ENCODE data around the gene SENP6. TPM values are rescaled to one million over a fixed set of nuclear protein-coding genes. Genes with fewer than 3 reads are reported as not detected.

The SENP6 gene
- total and polyA plus RNA-seq, 2 experiments from 2014 or later: 43.1 to 50.8 TPM

DNA sequence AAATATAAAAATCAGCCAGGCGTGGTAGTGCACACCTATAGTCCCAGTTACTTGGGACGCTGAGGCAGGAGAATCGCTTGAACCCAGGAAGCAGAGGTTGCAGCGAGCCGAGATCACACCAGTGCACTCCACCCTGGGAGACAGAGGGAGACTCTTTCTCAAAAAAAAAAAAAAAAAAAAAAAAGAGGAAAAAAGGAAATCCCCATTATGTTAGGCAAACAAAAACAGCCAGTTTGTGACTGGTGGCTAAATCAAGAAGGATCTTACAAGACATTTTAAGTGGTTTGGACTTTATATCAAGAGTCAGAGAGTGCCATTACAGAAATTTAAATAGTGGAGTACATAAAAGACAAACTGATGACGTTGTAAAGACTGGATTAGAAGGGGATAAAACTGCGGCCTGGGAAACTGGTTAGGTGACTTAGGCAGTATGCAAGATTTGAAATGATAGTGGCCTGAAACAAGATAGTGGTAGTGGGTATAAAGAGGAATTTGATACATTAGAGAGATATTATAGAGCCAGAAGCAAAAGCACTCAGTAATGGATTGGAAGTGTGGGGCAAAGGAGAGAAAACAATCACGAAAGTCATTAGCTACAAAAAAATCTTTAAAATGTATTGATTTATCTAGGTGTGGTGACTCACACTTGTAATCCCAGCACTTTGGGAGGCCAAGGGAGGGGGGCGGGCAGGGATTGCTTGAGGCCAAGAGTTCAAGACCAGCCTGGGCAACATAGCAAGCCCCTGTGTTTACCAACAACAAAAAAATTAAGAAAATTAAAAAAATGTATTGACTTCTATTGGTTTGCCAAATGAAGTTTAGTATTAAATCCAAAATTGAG is 145.7 kb downstream of the SENP6 start:
- no peak overlapping the region for H2AFZ ChIP-seq
- peaks cover 6% of the 10 kb centered on the region for H3F3A ChIP-seq (ENCODE audit: insufficient read depth)
- H3K36me3 ChIP-seq (ENCODE audit: low read depth): no peaks in the 10 kb centered on the region
- no peaks in the 10 kb centered on the region for H4K20me1 ChIP-seq (ENCODE audit: insufficient read depth)
- no peak overlapping the region for H3K27ac ChIP-seq
- H3K9ac ChIP-seq: no peak overlapping the region
- TF ChIP-seq EZH2 (IDR thresholded peaks at IDR 0.05; ENCODE audit: insufficient read depth, poor library complexity, severe bottlenecking) (no peak), EZH2phosphoT487 (IDR thresholded peaks at IDR 0.05; ENCODE audit: insufficient read depth, low read depth) (no peak)
- H3K27me3 ChIP-seq (replicated peaks; ENCODE audit: insufficient read depth): no peaks in the 10 kb centered on the region
- no peak overlapping the region for H3K4me3 ChIP-seq
- H3K9me3 ChIP-seq (ENCODE audit: low read depth): no peaks in the 10 kb centered on the region
- H3K4me2 ChIP-seq (ENCODE audit: unreplicated experiment): no peak overlapping the region
- 87 to 98% methylated on average over 8 to 9 of the region's 9 CpGs for WGBS, 2 experiments (ENCODE audit: low coverage in 1 of 2, low lambda C conversion rate in 2 of 2, missing lambda C conversion rate in 2 of 2)
- peaks cover 5% of the 10 kb centered on the region; the same call in 1 of the 2 replicates for H3K4me1 ChIP-seq (ENCODE audit: insufficient read depth)
- in situ Hi-C loops (cut with MboI): no loop called here
- no peaks in the 10 kb centered on the region for H3K9me2 ChIP-seq (ENCODE audit: insufficient read depth)
- H3K79me2 ChIP-seq (ENCODE audit: insufficient read depth): peaks cover 31% of the 10 kb centered on the region
- no peak for DNase-seq

DNA sequence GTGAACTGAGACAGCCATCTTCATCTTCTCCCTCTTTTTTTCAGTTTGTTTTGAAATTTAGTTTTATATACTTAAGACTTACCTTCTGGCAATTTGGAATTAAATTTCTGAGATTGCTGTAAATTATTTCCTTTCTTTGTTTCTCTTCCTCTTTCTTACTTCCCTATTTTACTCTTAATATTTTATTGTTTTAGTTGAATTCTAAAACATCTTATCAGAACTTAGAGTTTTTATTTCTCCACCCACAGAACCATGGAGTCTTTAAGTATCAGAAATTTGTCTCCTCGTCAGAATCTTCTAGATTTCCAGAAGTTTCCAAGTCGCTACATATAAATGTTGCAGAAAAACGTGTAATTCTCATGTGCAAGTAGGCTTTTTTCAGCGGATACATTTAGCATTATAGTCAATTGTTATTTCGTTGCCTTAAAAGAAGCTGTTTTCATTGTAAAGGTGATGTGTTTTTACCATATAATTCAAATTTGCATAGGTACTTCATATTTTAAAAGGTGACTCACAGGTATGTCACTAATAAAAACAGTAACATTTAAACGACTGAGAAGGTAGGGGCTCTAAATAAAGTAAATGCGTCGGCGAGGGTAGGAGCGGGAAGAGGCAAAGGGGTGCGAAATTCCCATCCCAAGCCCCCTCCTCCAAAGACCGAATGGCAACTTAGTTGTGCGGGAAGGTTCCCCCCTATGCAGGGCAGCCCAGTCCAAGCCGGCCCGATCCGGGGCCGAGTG is 146.5 kb downstream of the SENP6 start:
- Histone ChIP-seq H3K4me3 (peak overlapping the region; percentile 96), H3K4me1 (ENCODE audit: insufficient read depth) (peaks cover 13% of the 10 kb centered on the region; the same call in 1 of the 2 replicates), H3F3A (ENCODE audit: insufficient read depth) (peaks cover 12% of the 10 kb centered on the region), H3K36me3 (ENCODE audit: low read depth) (no peaks in the 10 kb centered on the region), H2AFZ (peak overlapping the region; percentile 98), H3K27ac (peak overlapping the region; percentile 88), H3K27me3 (replicated peaks; ENCODE audit: insufficient read depth) (no peaks in the 10 kb centered on the region), H3K79me2 (ENCODE audit: insufficient read depth) (peaks cover 37% of the 10 kb centered on the region), H4K20me1 (ENCODE audit: insufficient read depth) (no peaks in the 10 kb centered on the region), H3K9me3 (ENCODE audit: low read depth) (no peaks in the 10 kb centered on the region), H3K9ac (peak overlapping the region; percentile 98), H3K4me2 (ENCODE audit: unreplicated experiment) (peak overlapping the region; percentile 78), H3K9me2 (ENCODE audit: insufficient read depth) (no peaks in the 10 kb centered on the region)
- 10 to 12% methylated on average over 17 of the region's 17 CpGs for WGBS, 2 experiments (ENCODE audit: low coverage in 1 of 2, low lambda C conversion rate in 2 of 2, missing lambda C conversion rate in 2 of 2)
- no peak for DNase-seq
- in situ Hi-C loops (cut with MboI): no loop called here
- TF ChIP-seq EZH2phosphoT487 (IDR thresholded peaks at IDR 0.05; ENCODE audit: insufficient read depth, low read depth) (no peak), EZH2 (IDR thresholded peaks at IDR 0.05; ENCODE audit: insufficient read depth, poor library complexity, severe bottlenecking) (no peak)

DNA sequence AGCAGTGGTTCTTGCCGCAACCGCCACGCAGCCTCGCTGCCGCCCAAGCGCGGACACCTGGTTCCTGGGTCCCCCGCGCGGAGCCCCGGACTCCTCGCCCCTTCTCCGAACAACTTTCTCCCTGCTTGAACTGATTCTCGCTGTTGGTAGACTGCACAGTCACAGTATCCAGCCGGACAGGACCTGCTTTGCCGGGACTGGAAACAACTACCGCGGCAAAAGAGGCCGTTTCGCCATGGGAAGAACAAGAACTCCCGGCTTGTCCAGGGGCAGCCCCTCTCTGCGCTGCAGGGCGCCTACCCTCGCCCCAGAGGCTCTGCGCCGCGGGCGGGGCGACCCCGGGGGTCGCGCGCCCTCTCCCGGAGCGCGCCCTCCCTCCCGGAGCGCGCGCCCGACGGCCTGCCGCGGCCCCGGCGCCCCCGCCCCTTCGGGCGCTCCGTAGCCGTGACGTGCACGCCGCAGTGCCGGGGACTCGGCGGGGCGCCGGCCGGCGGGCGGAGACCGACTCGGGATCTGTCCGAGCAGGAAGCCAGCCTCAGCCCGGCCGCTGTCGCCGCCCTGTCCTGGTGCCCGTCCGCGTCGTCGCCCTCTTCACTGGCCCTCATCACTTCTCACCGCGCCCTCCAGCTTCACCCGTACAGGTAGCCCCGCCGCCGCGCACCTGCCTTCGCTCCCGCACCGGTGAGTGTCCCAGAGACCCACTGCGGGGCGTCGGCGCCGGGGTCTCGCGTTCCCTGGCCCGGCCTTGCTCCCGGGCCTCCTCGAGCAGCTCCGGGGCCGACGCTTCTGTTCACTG is 147.3 kb downstream of the SENP6 start, which contains the start of gene MYO6:
Gene MYO6 (plus strand): TSS at position 497 of the 796 bp plus-strand sequence. CDS start 68,309 bp downstream, outside the sequence.
- 1% methylated on average over 33 to 64 of the region's 97 CpGs for WGBS, 2 experiments (ENCODE audit: low coverage in 1 of 2, low lambda C conversion rate in 2 of 2, missing lambda C conversion rate in 2 of 2)
- no peaks in the 10 kb centered on the region for H3K9me2 ChIP-seq (ENCODE audit: insufficient read depth)
- peak; percentile 84 for DNase-seq
- H3K36me3 ChIP-seq (ENCODE audit: low read depth): no peaks in the 10 kb centered on the region
- no peaks in the 10 kb centered on the region for H4K20me1 ChIP-seq (ENCODE audit: insufficient read depth)
- in situ Hi-C loops (cut with MboI): no loop called here
- TF ChIP-seq EZH2 (IDR thresholded peaks at IDR 0.05; ENCODE audit: insufficient read depth, poor library complexity, severe bottlenecking) (no peak), EZH2phosphoT487 (IDR thresholded peaks at IDR 0.05; ENCODE audit: insufficient read depth, low read depth) (no peak)
- peaks cover 18% of the 10 kb centered on the region for H3K4me1 ChIP-seq (ENCODE audit: insufficient read depth)
- H3K79me2 ChIP-seq (ENCODE audit: insufficient read depth): peaks cover 37% of the 10 kb centered on the region
- no peaks in the 10 kb centered on the region for H3K9me3 ChIP-seq (ENCODE audit: low read depth)
- peak within 1 kb of the TSS; percentile 98 for H2AFZ ChIP-seq
- no peaks in the 10 kb centered on the region for H3K27me3 ChIP-seq (replicated peaks; ENCODE audit: insufficient read depth)
- H3K4me3 ChIP-seq: peak within 1 kb of the TSS; percentile 96
- H3K4me2 ChIP-seq (ENCODE audit: unreplicated experiment): peak within 1 kb of the TSS; percentile 88
- H3F3A ChIP-seq (ENCODE audit: insufficient read depth): peaks cover 17% of the 10 kb centered on the region
- H3K9ac ChIP-seq: peak within 1 kb of the TSS; percentile 98
- peak within 1 kb of the TSS; percentile 88 for H3K27ac ChIP-seq

DNA sequence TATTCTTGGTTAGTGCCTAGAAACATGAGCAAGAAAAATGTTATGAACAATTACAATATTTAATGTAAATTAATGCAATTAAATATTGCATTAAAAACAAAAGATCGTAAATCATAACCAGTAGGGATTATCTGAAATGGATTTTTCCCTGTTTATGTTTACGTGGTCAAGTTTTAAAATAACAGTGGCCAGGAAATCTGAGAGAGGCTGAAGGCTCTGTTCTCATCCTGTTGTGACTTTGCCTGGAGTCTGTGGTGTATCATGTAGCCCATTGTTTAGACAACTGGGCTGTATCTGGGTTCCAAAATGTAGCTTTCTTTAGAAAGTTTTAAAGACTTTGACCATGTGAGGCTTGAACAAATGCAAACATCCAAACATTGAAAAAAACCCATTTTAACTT is 149.8 kb downstream of the SENP6 start:
- H3K27me3 ChIP-seq (replicated peaks; ENCODE audit: insufficient read depth): no peaks in the 10 kb centered on the region
- DNase-seq: peak; percentile 28
- H3K79me2 ChIP-seq (ENCODE audit: insufficient read depth): peaks cover 56% of the 10 kb centered on the region
- H2AFZ ChIP-seq: peak overlapping the region; percentile 52; the same call in 1 of the 2 replicates
- peak overlapping the region; percentile 48 for H3K4me2 ChIP-seq (ENCODE audit: unreplicated experiment)
- H3K9me2 ChIP-seq (ENCODE audit: insufficient read depth): no peaks in the 10 kb centered on the region
- no peak overlapping the region for H3K27ac ChIP-seq
- in situ Hi-C loops (cut with MboI): no loop called here
- H3K4me1 ChIP-seq (ENCODE audit: insufficient read depth): peaks cover 18% of the 10 kb centered on the region
- no peaks in the 10 kb centered on the region for H3K9me3 ChIP-seq (ENCODE audit: low read depth)
- no peak overlapping the region for H3K9ac ChIP-seq
- H3F3A ChIP-seq (ENCODE audit: insufficient read depth): peaks cover 17% of the 10 kb centered on the region
- H3K4me3 ChIP-seq: no peak overlapping the region
- 52 to 65% methylated on average over 2 of the region's 2 CpGs for WGBS, 2 experiments (ENCODE audit: low coverage in 1 of 2, low lambda C conversion rate in 2 of 2, missing lambda C conversion rate in 2 of 2)
- TF ChIP-seq EZH2 (IDR thresholded peaks at IDR 0.05; ENCODE audit: insufficient read depth, poor library complexity, severe bottlenecking) (no peak), EZH2phosphoT487 (IDR thresholded peaks at IDR 0.05; ENCODE audit: insufficient read depth, low read depth) (no peak)
- no peaks in the 10 kb centered on the region for H3K36me3 ChIP-seq (ENCODE audit: low read depth)
- H4K20me1 ChIP-seq (ENCODE audit: insufficient read depth): no peaks in the 10 kb centered on the region
